ENCODE data around the gene U2AF2.

- TF ChIP-seq EZH2 (optimal IDR thresholded peaks at IDR 0.05; ENCODE audit: low read depth, low read length) (no peak), CTCF (IDR thresholded peaks at IDR 0.05; ENCODE audit: low read length) (peak; percentile 99), EZH2phosphoT487 (IDR thresholded peaks at IDR 0.05; ENCODE audit: low read length) (no peak)
Measured at GRCh38 chr19:55653651-55654322, 1.0 kb upstream of the U2AF2 start.

Measured in MM.1S (cell line).